Tibial artery (tissue), 4 donors: Measurements from ENCODE around the gene ZEB2.

Experiments
- DNase-seq, 2 donors: peaks; one replicate each; pipeline ENCODE4 v3.0.0-alpha.2; 2019
- H3K27ac ChIP-seq, 2 donors: fragments of 200-600 bp; sonication (generic) in 1 of 2; 1 replicate in 1 of 2; 2 replicates in 1 of 2; pipeline ENCODE4 v1.5.1; 2018 to 2019; ENCODE audit warnings: mild to moderate bottlenecking in 1 of 2
- H3K27me3 ChIP-seq, 2 donors: fragments of 200-600 bp; sonication (generic) in 1 of 2; one replicate each; pipeline versions ENCODE4 v1.5.1 to v1.6.0; 2016 to 2019
- H3K36me3 ChIP-seq, 3 donors: fragments of 200-600 bp; sonication (generic) in 2 of 3; one replicate each; pipeline ENCODE4 v1.5.1; 2016 to 2019; ENCODE audit warnings: mild to moderate bottlenecking in 2 of 3
- H3K4me1 ChIP-seq, 4 donors: fragments of 200-600 bp; sonication (generic) in 2 of 4; 1 replicate in 3 of 4; 2 replicates in 1 of 4; pipeline ENCODE4 v1.5.1; 2016 to 2019
- H3K4me3 ChIP-seq, 2 donors: fragments of 200-600 bp; sonication (generic) in 1 of 2; 1 replicate in 1 of 2; 2 replicates in 1 of 2; pipeline ENCODE4 v1.5.1; 2018 to 2019; ENCODE audit warnings: mild to moderate bottlenecking in 2 of 2
- H3K9me3 ChIP-seq, 3 donors: fragments of 200-600 bp; sonication (generic) in 1 of 3; one replicate each; pipeline ENCODE4 v1.5.1; 2016 to 2019
- intact Hi-C: fragments of 100-400 bp; cut with DNase I; formaldehyde crosslinking; loops from one replicate; pipeline ENCODE4 v1.15.0; 2023; ENCODE audit warnings: low total_unique reads
- TF ChIP-seq, protein P1 (sequence below), 2 experiments: fragments of 200-600 bp in 1 of 2; fragments of 450-650 bp in 1 of 2; IDR thresholded peaks; one replicate each; pipeline ENCODE4 v1.5.1; 2017 to 2019; ENCODE audit warnings: antibody characterized with exemption in 2 of 2, mild to moderate bottlenecking in 1 of 2, moderate library complexity in 1 of 2

The ZEB2 gene

DNA sequence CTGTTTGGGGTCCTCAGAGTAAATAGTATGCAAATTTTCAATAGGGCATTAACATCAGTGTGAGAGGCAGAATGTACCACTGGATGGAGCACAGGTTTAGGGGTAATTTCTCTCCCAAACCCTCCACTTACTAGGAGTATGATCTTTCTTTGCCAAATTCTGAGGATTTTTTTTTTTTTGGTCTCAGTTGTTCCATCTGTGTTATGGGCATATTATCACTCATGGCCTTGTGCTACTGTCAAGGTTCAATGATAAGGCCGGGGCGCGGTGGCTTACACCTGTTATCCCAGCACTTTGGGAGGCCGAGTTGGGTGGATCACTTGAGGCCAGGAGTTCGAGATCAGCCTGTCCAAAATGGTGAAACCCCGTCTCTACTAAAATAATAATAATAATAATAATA is 30.2 kb upstream of the ZEB2 start:
- Histone ChIP-seq H3K27ac (no peak overlapping the region), H3K4me1 (peaks cover 0 to 22% (median 0%) of the 10 kb centered on the region in 4 donors), H3K36me3 (no peaks in the 10 kb centered on the region), H3K9me3 (no peaks in the 10 kb centered on the region), H3K27me3 (no peaks in the 10 kb centered on the region), H3K4me3 (no peak overlapping the region)
- TF ChIP-seq, protein P1, sequence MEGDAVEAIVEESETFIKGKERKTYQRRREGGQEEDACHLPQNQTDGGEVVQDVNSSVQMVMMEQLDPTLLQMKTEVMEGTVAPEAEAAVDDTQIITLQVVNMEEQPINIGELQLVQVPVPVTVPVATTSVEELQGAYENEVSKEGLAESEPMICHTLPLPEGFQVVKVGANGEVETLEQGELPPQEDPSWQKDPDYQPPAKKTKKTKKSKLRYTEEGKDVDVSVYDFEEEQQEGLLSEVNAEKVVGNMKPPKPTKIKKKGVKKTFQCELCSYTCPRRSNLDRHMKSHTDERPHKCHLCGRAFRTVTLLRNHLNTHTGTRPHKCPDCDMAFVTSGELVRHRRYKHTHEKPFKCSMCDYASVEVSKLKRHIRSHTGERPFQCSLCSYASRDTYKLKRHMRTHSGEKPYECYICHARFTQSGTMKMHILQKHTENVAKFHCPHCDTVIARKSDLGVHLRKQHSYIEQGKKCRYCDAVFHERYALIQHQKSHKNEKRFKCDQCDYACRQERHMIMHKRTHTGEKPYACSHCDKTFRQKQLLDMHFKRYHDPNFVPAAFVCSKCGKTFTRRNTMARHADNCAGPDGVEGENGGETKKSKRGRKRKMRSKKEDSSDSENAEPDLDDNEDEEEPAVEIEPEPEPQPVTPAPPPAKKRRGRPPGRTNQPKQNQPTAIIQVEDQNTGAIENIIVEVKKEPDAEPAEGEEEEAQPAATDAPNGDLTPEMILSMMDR (IDR thresholded peaks at IDR 0.05), result no peak
- no peak for DNase-seq
- intact Hi-C loops, result no loop called here

DNA sequence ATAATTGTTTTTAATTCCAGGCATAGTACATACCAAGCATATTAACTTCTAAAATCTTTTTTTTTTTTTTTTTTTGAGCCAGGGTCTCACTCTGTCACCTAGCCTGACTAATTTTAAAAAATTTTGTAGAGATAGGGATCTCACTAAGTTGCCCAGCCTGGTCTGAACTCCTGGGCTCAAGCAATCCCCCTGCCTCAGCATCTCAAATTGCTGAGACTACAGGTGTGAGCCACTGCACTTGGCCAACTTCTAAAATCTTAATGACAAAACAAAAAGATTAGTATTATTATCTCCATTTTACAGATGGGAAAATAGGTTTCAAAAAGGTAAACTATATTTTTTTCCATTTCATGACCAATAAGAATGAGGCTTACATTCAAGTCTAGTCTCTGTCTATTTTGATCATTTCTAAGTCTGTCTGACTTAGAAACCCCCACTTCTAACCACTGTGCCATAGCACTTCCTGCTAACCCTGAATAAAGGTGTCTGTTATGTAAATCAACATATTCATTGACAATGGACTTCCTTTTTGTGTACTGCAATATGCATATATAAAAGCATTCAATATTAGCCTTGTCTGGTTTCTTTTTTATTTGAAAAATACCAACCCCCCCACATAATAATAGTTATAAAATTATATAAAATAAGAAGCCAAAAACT is 28.7 kb upstream of the ZEB2 start:
- Histone ChIP-seq H3K4me1 (peaks cover 0 to 10% (median 0%) of the 10 kb centered on the region in 4 donors), H3K27ac (no peak overlapping the region), H3K36me3 (no peaks in the 10 kb centered on the region), H3K4me3 (no peak overlapping the region), H3K27me3 (no peaks in the 10 kb centered on the region), H3K9me3 (no peaks in the 10 kb centered on the region)
- no peak for DNase-seq
- TF ChIP-seq, protein P1 (IDR thresholded peaks at IDR 0.05), result no peak
- intact Hi-C loops, result no loop called here

DNA sequence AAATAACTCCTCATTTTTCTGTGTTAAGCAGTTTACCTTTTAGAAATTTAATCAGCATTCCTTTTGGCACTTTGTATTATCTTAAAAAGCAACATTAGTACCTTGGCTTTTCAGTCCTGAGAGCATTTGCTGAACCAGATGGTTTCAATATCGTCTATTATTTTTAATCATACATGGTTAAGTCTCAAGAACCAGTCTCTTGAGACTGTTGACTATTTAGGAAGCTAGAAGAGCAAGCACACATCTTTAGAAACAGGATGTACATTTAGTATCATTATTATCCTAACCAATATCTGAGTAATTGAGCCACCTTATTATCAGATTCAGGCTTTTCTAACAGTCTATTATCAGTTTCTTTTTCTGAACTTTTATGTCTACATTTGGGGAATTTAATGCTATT is 28.2 kb upstream of the ZEB2 start:
- no peaks in the 10 kb centered on the region for H3K36me3 ChIP-seq
- no peak overlapping the region for H3K27ac ChIP-seq
- intact Hi-C loops, result no loop called here
- DNase-seq, result no peak
- H3K4me3 ChIP-seq, result no peak overlapping the region
- TF ChIP-seq, protein P1 (IDR thresholded peaks at IDR 0.05), result no peak
- H3K27me3 ChIP-seq, result no peaks in the 10 kb centered on the region
- H3K4me1 ChIP-seq, result peaks cover 0 to 5% (median 0%) of the 10 kb centered on the region in 4 donors
- no peaks in the 10 kb centered on the region for H3K9me3 ChIP-seq

DNA sequence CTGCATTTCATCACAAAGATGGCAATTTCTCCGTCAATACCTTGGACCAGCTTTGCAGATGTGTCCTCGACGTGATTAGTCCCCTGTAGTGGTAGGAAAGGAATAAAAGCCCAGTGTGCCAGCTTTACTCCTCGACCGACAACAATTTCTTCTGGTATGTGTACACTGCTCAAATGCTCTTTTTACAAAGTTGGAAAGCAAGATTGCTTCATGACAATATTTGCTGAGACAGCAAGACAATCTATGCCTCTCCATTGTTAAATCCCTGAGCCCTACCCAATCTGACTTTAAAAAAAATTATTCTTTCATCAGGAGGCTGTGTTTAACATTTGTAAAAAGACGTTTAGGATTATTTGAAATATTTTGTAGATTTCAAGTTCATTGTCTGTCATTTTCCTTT is 27.6 kb upstream of the ZEB2 start:
- Histone ChIP-seq H3K27me3 (no peaks in the 10 kb centered on the region), H3K4me3 (no peak overlapping the region), H3K4me1 (peaks cover 0 to 5% (median 0%) of the 10 kb centered on the region in 4 donors), H3K27ac (no peak overlapping the region), H3K9me3 (no peaks in the 10 kb centered on the region), H3K36me3 (no peaks in the 10 kb centered on the region)
- TF ChIP-seq, protein P1 (IDR thresholded peaks at IDR 0.05), result no peak
- no peak for DNase-seq
- intact Hi-C loops, result no loop called here

DNA sequence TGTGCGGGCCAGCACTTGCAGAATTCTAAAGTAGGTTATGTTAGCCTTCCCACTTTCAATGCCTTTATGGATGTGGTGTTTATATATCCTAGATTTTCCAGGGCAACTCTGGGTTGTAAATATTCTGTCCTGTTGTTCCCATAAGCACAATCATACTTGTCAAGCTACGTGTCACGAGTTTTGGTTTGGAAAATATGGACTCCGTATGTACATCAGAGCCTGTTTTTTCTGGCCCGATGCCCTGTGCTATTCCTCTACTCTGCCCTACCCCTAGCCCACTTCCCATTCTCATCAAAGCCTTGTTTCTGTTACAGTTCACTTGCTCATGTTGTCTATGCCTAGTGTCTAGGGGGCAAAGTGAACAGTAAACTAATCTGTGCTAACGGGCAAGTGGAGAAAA is 27.0 kb upstream of the ZEB2 start:
- DNase-seq, result no peak
- intact Hi-C loops, result no loop called here
- H3K27me3 ChIP-seq, result no peaks in the 10 kb centered on the region
- H3K36me3 ChIP-seq, result no peaks in the 10 kb centered on the region
- H3K27ac ChIP-seq, result no peak overlapping the region
- H3K4me3 ChIP-seq, result no peak overlapping the region
- peaks cover 0 to 5% (median 0%) of the 10 kb centered on the region in 4 donors for H3K4me1 ChIP-seq
- no peaks in the 10 kb centered on the region for H3K9me3 ChIP-seq
- TF ChIP-seq, protein P1 (IDR thresholded peaks at IDR 0.05), result no peak

DNA sequence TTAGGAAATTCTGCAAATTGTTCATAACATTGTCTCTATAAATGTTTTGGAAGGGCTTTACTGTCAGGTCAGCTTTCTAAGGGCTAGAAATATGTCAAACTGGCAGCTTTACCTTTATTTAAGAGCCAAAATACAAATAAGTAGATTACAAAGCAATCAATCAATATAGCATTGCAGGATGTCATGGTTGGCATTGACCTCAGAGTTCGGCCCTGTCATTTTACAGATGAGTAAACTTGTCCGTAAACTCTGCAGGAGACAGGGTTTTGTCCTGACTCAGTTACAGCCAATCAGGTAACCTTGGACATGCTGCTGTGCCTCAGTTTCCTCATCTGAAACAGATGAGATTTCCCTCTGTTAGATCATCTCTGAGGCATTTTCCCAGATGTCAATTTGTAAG is 25.9 kb upstream of the ZEB2 start:
- Histone ChIP-seq H3K36me3 (no peaks in the 10 kb centered on the region), H3K4me1 (peaks cover 0 to 5% (median 0%) of the 10 kb centered on the region in 4 donors), H3K9me3 (no peaks in the 10 kb centered on the region), H3K4me3 (no peak overlapping the region), H3K27me3 (no peaks in the 10 kb centered on the region), H3K27ac (no peak overlapping the region)
- TF ChIP-seq, protein P1 (IDR thresholded peaks at IDR 0.05), result no peak
- DNase-seq, result no peak
- intact Hi-C loops, result no loop called here
